ENCODE results near the gene LAMB4. TPM values are rescaled to one million over a fixed set of nuclear protein-coding genes. Genes with fewer than 3 reads are reported as not detected.

The LAMB4 gene
- total RNA-seq, 4 donors from 2014 or later: 0.15 to 8.1 (median 1.7) TPM

DNA sequence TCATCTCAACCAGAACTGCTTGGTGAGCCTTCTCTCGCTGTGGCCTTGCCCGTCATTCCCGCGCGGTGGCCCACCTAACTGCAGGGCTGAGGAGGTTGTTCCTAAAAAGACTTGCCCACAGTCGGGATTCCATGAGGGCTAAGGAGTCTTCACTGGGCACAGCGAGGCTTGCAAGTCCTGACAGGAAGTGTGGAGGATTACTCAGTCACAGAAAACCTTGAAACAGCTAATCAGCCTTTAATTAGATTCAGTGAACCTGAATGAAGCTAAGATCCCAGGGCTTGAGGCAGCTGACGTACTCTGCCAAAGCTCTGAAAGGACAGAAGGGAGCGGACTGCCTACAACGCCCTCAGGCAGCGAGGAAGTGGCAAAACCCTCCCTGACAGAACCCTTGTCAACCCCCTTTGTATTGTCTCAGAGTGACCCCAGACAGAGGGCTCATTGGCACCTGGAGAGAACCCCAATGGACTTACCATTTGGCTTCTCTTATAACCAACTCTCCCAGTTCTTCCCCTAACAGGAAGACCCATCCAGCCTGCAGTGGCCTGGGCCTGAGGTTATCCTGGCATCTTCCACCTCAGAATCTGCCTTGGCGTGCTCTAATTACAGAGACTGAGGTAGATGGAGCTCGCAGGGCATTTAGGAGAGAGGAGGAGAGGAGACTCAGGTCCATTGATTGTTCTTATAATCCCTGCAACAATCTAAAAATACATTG lies 2.5 kb upstream of the LAMB4 start:
- Histone ChIP-seq H3K36me3 (no peaks in the 10 kb centered on the region), H3K27me3 (no peaks in the 10 kb centered on the region), H3K4me1 (no peaks in the 10 kb centered on the region), H3K9me3 (no peaks in the 10 kb centered on the region), H3K27ac (no peak overlapping the region), H3K4me3 (replicated peaks in 1 of 3) (no peak overlapping the region)
- TF ChIP-seq POLR2A (IDR thresholded peaks at IDR 0.05): no peak
- TF ChIP-seq, protein P1, sequence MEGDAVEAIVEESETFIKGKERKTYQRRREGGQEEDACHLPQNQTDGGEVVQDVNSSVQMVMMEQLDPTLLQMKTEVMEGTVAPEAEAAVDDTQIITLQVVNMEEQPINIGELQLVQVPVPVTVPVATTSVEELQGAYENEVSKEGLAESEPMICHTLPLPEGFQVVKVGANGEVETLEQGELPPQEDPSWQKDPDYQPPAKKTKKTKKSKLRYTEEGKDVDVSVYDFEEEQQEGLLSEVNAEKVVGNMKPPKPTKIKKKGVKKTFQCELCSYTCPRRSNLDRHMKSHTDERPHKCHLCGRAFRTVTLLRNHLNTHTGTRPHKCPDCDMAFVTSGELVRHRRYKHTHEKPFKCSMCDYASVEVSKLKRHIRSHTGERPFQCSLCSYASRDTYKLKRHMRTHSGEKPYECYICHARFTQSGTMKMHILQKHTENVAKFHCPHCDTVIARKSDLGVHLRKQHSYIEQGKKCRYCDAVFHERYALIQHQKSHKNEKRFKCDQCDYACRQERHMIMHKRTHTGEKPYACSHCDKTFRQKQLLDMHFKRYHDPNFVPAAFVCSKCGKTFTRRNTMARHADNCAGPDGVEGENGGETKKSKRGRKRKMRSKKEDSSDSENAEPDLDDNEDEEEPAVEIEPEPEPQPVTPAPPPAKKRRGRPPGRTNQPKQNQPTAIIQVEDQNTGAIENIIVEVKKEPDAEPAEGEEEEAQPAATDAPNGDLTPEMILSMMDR (IDR thresholded peaks at IDR 0.05): no peak
- no peak for DNase-seq
- intact Hi-C loops (cut with DNase I): no loop called here
- 90 to 92% methylated on average over 13 of the region's 13 CpGs for whole genome bisulfite sequencing, 2 donors

DNA sequence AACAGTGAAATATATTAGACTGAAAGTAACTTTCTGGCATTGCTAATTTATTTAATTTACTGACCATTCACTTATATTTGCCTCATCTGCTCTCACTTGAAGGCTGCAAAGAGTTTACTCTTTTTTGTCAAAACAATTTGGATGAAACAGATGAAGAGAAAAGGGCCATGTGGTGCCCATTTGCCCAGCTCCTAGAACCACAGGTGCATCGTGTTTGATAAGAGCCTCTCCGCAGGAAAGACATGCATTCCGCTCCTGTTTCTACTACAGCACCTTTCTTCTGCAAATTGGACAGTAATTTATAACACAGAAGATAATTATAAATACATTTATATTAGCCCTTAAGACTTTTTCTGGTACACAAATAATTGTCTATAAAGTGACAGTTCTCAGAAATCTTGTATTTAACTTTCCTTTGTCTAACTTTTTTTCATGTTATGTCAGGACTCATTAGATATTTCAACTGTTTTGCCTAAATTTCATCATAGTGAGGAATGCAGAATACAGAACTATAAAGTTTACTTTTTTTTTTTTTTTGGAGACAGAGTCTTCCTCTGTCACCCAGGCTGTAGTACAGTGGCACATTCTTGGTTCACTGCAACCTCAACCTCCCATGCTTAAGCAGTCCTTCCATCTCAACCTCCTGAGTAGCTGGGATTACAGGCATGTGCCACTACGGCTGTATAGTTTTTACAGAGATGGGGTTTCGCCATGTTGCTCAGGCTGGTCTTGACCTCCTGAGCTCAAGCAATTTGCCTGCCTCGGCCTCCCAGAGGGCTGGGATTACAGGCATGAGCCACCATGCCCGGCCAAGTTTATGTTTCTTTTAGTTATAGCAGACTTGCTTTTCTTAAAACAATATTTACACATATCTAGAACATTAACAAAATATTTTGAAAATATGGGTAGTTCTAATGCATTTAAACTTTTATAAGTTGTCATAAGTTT lies 869 bp downstream of the LAMB4 start:
- Histone ChIP-seq H3K4me3 (replicated peaks in 1 of 3) (no peak overlapping the region), H3K36me3 (no peaks in the 10 kb centered on the region), H3K4me1 (no peaks in the 10 kb centered on the region), H3K27me3 (no peaks in the 10 kb centered on the region), H3K9me3 (no peaks in the 10 kb centered on the region), H3K27ac (no peak overlapping the region)
- no peak for DNase-seq
- TF ChIP-seq, protein P1 (IDR thresholded peaks at IDR 0.05): no peak
- TF ChIP-seq POLR2A (IDR thresholded peaks at IDR 0.05): no peak
- WGBS, 2 donors: 92% methylated on average over 7 of the region's 7 CpGs
- intact Hi-C loops (cut with DNase I): no loop called here

DNA sequence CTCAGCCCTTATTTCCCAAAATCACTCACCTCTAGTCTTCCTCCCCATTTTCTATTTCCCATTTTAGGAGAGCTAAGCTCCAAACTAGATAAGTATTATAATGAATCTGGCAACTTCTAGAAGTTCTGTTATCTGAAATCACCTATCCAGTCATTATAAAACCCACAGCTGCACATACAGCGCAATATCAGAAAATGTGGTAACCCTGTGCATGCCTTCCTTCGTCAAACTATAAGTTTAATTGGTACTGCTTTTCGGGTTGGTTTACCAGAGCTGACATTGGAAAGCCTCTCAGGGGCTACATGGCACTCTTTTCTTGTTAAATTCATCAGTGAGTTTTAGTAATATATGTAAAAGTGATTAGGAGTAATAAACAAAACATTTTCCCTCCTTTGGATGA lies 1.6 kb downstream of the LAMB4 start:
- TF ChIP-seq, protein P1 (IDR thresholded peaks at IDR 0.05): no peak
- TF ChIP-seq POLR2A (IDR thresholded peaks at IDR 0.05): no peak
- 91 to 97% methylated on average over 3 of the region's 3 CpGs for WGBS, 2 donors
- no peaks in the 10 kb centered on the region for H3K27me3 ChIP-seq
- H3K36me3 ChIP-seq: no peaks in the 10 kb centered on the region
- H3K4me3 ChIP-seq (replicated peaks in 1 of 3): no peak overlapping the region
- H3K27ac ChIP-seq: no peak overlapping the region
- DNase-seq: no peak
- H3K4me1 ChIP-seq: no peaks in the 10 kb centered on the region
- intact Hi-C loops (cut with DNase I): no loop called here
- H3K9me3 ChIP-seq: no peaks in the 10 kb centered on the region

DNA sequence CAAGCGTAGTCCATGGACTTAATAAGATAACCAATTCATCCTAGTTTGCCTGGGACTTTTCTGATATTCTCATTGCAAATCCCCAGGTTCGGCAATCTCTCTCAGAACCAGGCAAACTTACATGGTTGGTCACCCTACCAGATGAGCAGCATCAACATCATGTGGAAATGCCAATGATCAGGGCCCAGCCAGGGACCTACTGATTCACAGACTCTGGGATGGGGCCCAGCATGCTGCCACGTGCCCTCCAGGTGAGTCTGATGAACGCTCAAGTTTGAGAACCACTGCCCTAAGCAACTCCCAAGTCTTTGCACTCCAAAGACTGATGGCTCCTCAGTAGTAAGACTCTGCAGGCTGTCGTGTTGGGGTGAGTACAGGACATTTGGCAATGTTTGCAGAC lies 2.7 kb downstream of the LAMB4 start:
- Histone ChIP-seq H3K9me3 (no peaks in the 10 kb centered on the region), H3K27me3 (no peaks in the 10 kb centered on the region), H3K4me1 (no peaks in the 10 kb centered on the region), H3K4me3 (replicated peaks in 1 of 3) (no peak overlapping the region), H3K36me3 (no peaks in the 10 kb centered on the region), H3K27ac (no peak overlapping the region)
- no peak for DNase-seq
- intact Hi-C loops (cut with DNase I): no loop called here
- TF ChIP-seq, protein P1 (IDR thresholded peaks at IDR 0.05): no peak
- no peak for TF ChIP-seq POLR2A (IDR thresholded peaks at IDR 0.05)
- WGBS, 2 donors: 90 to 95% methylated on average over 5 of the region's 5 CpGs

DNA sequence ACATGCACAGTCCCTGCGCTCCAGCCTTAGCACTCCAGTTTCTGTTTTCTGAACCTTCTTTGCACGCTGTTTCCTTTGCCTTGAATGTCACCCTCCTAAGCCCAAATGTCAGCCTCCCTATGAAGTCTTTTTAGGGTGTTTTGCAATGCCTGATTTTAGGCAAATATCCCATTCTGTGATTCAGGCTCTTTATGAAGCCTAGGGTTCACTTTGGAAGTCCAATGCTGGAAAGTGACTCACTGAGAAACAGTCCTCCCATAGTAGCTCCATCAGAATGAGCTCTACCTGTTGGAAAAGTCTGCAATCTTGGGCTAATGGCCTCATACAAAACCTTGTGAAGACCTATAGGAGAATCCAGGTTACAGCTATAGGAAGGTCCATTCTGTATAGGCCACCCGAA lies 5.3 kb downstream of the LAMB4 start:
- DNase-seq: no peak
- 97 to 99% methylated on average over 3 of the region's 3 CpGs for WGBS, 2 donors
- intact Hi-C loops (cut with DNase I): no loop called here
- Histone ChIP-seq H3K36me3 (no peaks in the 10 kb centered on the region), H3K27ac (no peak overlapping the region), H3K4me1 (no peaks in the 10 kb centered on the region), H3K9me3 (no peaks in the 10 kb centered on the region), H3K27me3 (no peaks in the 10 kb centered on the region), H3K4me3 (replicated peaks in 1 of 3) (no peak overlapping the region)
- TF ChIP-seq, protein P1 (IDR thresholded peaks at IDR 0.05): no peak
- no peak for TF ChIP-seq POLR2A (IDR thresholded peaks at IDR 0.05)
